IPS-20b (cell line): ENCODE results near the gene CKS1B.
"Not testable (repeated sequence)": the region's sequence is repeated elsewhere in the genome, so short reads cannot be mapped to it uniquely, and the experiment has no call there.

Experiments used
- H3K27ac ChIP-seq: one replicate; pipeline ENCODE4 v1.5.1; 2013; ENCODE audit warnings: low read length
- H3K27me3 ChIP-seq: 2 replicates; pipeline ENCODE4 v1.6.1; 2013; ENCODE audit warnings: mild to moderate bottlenecking, low read length, inconsistent platforms; ENCODE audit not compliant: insufficient read depth
- H3K36me3 ChIP-seq: 2 replicates; pipeline ENCODE4 v1.6.1; 2013; ENCODE audit warnings: low read depth, mild to moderate bottlenecking, inconsistent platforms, low read length, moderate library complexity; ENCODE audit not compliant: insufficient read depth
- H3K4me1 ChIP-seq: 2 replicates; pipeline ENCODE4 v1.6.1; 2013; ENCODE audit warnings: mild to moderate bottlenecking, control low read depth, inconsistent platforms, low read length, moderate library complexity; ENCODE audit not compliant: insufficient read depth
- H3K4me3 ChIP-seq: 2 replicates; pipeline ENCODE4 v1.5.1; 2013; ENCODE audit warnings: mild to moderate bottlenecking, low read length, inconsistent platforms
- H3K9ac ChIP-seq: 2 replicates; pipeline ENCODE4 v1.6.1; 2013; ENCODE audit warnings: low read depth, mild to moderate bottlenecking, inconsistent platforms, low read length, moderate library complexity
- H3K9me3 ChIP-seq: 2 replicates; pipeline ENCODE4 v1.6.1; 2013; ENCODE audit warnings: mild to moderate bottlenecking, low read depth, low read length, inconsistent platforms; ENCODE audit not compliant: insufficient read depth

Gene CKS1B

GRCh38 chr1:154969860-154970452 lies 4.5 kb upstream of the CKS1B start:
- Histone ChIP-seq H3K4me1 (peaks cover 20% of the 10 kb centered on the region), H3K9me3 (no peaks in the 10 kb centered on the region), H3K27me3 (no peaks in the 10 kb centered on the region), H3K4me3 (peak overlapping the region; percentile 93), H3K36me3 (peaks cover 36% of the 10 kb centered on the region), H3K27ac (peak overlapping the region; percentile 98), H3K9ac (peak overlapping the region; percentile 93; the same call in 1 of the 2 replicates)

GRCh38 chr1:154970631-154971340 lies 3.7 kb upstream of the CKS1B start, which contains the start of gene SHC1:
Gene SHC1, minus strand, starts transcription at chr1:154970747. Its CDS starts 221 bp downstream, at chr1:154970526.
- peak within 1 kb of the TSS; percentile 98 for H3K27ac ChIP-seq
- H3K9ac ChIP-seq = peak within 1 kb of the TSS; percentile 93
- peak within 1 kb of the TSS; percentile 93 for H3K4me3 ChIP-seq
- H3K36me3 ChIP-seq = peaks cover 28% of the 10 kb centered on the region
- no peaks in the 10 kb centered on the region for H3K27me3 ChIP-seq
- peaks cover 20% of the 10 kb centered on the region for H3K4me1 ChIP-seq
- no peaks in the 10 kb centered on the region for H3K9me3 ChIP-seq

GRCh38 chr1:154971341-154971998 lies 3.0 kb upstream of the CKS1B start:
- H3K4me3 ChIP-seq = peak overlapping the region; percentile 93
- peak overlapping the region; percentile 93 for H3K9ac ChIP-seq
- H3K4me1 ChIP-seq = peaks cover 24% of the 10 kb centered on the region
- peaks cover 21% of the 10 kb centered on the region for H3K36me3 ChIP-seq
- no peaks in the 10 kb centered on the region for H3K9me3 ChIP-seq
- peak overlapping the region; percentile 98 for H3K27ac ChIP-seq
- H3K27me3 ChIP-seq = no peaks in the 10 kb centered on the region

- no peaks in the 10 kb centered on the region for H3K9me3 ChIP-seq
- H3K4me1 ChIP-seq = peaks cover 26% of the 10 kb centered on the region
- peak overlapping the region; percentile 93 for H3K4me3 ChIP-seq
- peak overlapping the region; percentile 98 for H3K27ac ChIP-seq
- peaks cover 14% of the 10 kb centered on the region for H3K36me3 ChIP-seq
- H3K27me3 ChIP-seq = no peaks in the 10 kb centered on the region
- H3K9ac ChIP-seq = peak overlapping the region; percentile 93; the same call in 1 of the 2 replicates
These were observed 2.3 kb upstream of the CKS1B start for GRCh38 chr1:154972213-154972516.

- Histone ChIP-seq H3K36me3 (peaks cover 14% of the 10 kb centered on the region), H3K9ac (peak overlapping the region; percentile 93), H3K9me3 (no peaks in the 10 kb centered on the region), H3K4me3 (peak overlapping the region; percentile 93), H3K27ac (peak overlapping the region; percentile 98), H3K4me1 (peaks cover 26% of the 10 kb centered on the region), H3K27me3 (no peaks in the 10 kb centered on the region)
These were observed 1.8 kb upstream of the CKS1B start for GRCh38 chr1:154972517-154973343.

- H3K9me3 ChIP-seq = no peaks in the 10 kb centered on the region
- peak overlapping the region; percentile 93 for H3K9ac ChIP-seq
- peaks cover 26% of the 10 kb centered on the region for H3K4me1 ChIP-seq
- H3K36me3 ChIP-seq = peaks cover 15% of the 10 kb centered on the region
- H3K4me3 ChIP-seq = peak overlapping the region; percentile 93
- H3K27ac ChIP-seq = peak overlapping the region; percentile 98
- no peaks in the 10 kb centered on the region for H3K27me3 ChIP-seq
These were observed 958 bp upstream of the CKS1B start for GRCh38 chr1:154973344-154974101.

- peak overlapping the region; percentile 93 for H3K9ac ChIP-seq
- peaks cover 26% of the 10 kb centered on the region for H3K36me3 ChIP-seq
- peak overlapping the region; percentile 32 for H3K27ac ChIP-seq
- peaks cover 21% of the 10 kb centered on the region for H3K4me1 ChIP-seq
- no peaks in the 10 kb centered on the region for H3K9me3 ChIP-seq
- H3K4me3 ChIP-seq = peak overlapping the region; percentile 93
- no peaks in the 10 kb centered on the region for H3K27me3 ChIP-seq
These were observed 427 bp downstream of the CKS1B start for GRCh38 chr1:154974808-154975408.

GRCh38 chr1:154975409-154976059 lies 1.1 kb downstream of the CKS1B start:
- Histone ChIP-seq H3K36me3 (peaks cover 29% of the 10 kb centered on the region), H3K4me1 (peaks cover 21% of the 10 kb centered on the region), H3K9me3 (no peaks in the 10 kb centered on the region), H3K9ac (peak overlapping the region; percentile 93), H3K4me3 (peak overlapping the region; percentile 93), H3K27me3 (no peaks in the 10 kb centered on the region), H3K27ac (peak overlapping the region; percentile 32)

GRCh38 chr1:154977762-154978161 lies 3.3 kb downstream of the CKS1B start:
- Histone ChIP-seq H3K36me3 (peaks cover 34% of the 10 kb centered on the region), H3K4me1 (peaks cover 15% of the 10 kb centered on the region; the same call in 1 of the 2 replicates)
- H3K9me3 ChIP-seq, H3K9ac ChIP-seq, H3K27me3 ChIP-seq, H3K27ac ChIP-seq, H3K4me3 ChIP-seq: not testable (repeated sequence)

- Histone ChIP-seq H3K36me3 (peaks cover 34% of the 10 kb centered on the region), H3K9ac (no peak overlapping the region)
These were observed 3.9 kb downstream of the CKS1B start for GRCh38 chr1:154978360-154978759.

More at GRCh38 chr1:154978360-154978759, 3.9 kb downstream of the CKS1B start:
- Histone ChIP-seq H3K4me1 (peaks cover 11% of the 10 kb centered on the region; the same call in 1 of the 2 replicates), H3K9me3 (no peaks in the 10 kb centered on the region), H3K27ac (no peak overlapping the region), H3K4me3 (no peak overlapping the region), H3K27me3 (no peaks in the 10 kb centered on the region)
